Activated CD4-positive, alpha-beta T cell treated with anti-CD3 and anti-CD28 coated beads, Interleukin-2, Interleukin-6, amounts not matched to agents 100 ng/mL and 50 ng/mL, durations not matched to agents 16 hours and 8 hours (primary cell): ENCODE results near the gene BLID.

Source experiments
- DNase-seq: peaks from one replicate; pipeline ENCODE4 v3.0.0-alpha.2; 2020

The BLID gene, protein sequence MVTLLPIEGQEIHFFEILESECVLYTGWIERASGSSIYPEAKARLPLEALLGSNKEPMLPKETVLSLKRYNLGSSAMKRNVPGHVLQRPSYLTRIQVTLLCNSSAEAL

DNA sequence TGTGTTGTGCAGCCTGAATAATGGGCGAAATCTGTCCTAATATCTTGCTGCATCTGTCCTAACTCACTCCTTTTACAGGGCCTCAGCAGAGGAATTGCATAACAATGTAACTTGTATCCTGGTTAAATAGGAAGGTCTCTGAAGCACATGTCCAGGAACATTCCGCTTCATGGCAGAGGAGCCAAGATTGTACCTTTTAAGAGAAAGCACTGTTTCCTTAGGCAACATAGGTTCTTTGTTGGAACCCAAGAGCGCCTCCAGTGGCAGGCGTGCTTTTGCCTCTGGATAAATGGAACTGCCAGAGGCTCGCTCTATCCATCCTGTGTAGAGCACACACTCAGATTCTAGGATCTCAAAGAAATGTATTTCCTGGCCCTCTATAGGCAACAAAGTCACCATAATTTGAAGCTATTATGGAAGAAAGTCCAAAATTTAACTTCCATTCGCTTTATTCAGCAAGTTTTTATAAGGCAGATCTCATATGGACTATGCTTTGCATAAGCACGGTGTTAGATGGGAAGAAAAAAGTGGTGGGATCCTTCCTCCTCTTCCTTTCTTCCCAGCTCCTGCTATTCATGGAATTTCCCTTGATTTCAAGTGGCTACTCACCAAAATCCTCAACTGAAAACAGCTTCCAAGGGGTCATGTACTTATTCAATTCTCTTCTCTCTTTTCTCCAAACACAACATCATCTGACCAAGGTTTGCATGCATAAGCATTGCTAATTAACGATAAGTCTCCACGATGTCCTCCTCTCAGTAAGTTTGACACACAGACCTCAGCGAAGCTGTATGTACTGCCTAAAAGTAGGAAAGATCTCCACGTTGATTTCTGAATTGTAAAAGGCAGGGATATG lies at the start of gene BLID:
Gene BLID (minus strand): TSS at position 692 of the 856 bp plus-strand sequence. CDS start 293 bp downstream, at position 399.
- DNase-seq: no peak

DNA sequence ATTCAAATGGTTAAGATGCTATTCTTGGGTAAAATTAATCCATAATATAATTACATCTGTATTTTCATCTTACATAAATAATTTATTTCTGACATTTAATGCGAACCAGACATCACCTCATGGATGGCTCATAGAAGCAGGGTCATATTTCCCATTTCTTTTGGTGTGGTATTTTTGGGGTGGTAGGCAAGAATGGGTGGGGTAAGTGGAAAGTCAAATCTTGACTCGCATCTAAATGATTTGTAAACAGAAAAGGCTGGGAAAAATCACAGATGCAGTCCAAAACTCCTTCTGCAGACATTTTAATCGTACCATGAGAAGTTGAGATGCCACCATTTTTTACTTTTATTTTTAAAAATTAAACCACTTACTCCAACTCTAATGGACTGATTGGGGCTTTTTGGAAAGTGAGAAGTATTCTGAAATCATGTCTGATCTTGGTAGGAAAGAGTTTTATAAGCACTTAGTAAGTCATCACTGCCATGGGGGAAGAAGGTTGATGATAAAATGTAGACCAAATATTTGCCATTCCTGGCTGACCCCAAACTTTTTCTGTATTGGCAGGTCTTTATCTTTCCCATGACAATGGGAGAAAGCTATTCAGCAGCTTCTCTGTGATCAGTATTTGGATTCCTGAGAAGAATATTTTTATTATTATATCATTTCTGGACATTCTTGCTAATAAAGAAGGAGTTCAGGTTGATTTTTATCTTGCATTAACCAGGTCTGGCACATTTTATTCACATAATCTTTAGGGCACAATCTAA lies 47.2 kb upstream of the BLID start:
- DNase-seq: no peak

DNA sequence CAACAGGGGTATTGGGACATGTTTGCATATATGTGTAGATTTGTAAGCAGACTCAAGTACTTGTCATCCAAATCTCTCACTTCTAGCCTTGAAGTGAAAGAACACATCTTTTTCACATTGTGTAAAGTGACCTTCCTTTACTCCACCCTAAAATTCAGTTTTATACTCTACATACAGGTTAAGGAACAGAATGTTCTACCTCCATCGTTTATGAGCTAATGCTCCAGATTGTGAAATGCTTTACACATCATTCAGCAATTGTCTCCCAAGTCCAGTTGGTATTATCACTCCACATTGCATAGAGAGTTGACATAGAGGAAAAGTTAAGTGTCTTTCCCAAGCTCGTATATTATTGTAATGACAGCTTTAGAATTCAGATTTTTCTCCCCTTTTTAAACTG lies 46.1 kb upstream of the BLID start:
- no peak for DNase-seq

DNA sequence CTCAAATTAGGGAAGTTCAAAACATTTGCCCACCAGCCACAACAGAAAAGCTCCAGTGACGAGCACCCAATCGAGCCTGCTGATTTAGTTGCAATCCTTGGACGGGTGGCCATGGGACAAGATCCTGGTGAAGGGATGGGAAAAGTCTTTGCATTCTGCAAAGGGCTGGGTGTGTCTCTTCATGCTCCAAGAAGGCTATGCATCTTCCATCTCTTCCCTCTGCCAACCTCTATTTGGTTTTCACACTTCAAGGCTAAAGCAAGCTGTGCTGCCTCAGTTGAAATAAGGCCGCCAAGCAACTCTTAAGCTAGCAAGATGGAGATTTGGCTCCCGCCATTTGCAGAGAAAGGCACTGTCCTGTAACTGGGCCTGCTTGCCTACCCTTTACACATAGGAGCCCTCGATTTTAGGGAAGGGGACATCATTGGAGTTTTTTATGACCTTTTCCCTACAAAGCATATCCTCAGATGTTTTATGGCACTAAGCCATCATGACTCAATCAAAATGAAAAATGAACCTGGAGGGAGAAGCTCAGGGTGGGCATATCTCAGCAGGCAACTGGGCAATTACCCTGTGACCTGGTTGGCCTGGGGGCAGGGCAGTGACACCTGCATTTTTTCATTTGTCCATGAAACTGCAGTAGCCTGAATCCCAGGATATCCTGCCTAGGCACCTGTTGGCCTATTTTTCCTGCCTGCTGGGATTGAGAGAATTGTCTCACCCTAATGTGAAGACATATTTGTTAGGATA lies 45.0 kb upstream of the BLID start:
- no peak for DNase-seq

DNA sequence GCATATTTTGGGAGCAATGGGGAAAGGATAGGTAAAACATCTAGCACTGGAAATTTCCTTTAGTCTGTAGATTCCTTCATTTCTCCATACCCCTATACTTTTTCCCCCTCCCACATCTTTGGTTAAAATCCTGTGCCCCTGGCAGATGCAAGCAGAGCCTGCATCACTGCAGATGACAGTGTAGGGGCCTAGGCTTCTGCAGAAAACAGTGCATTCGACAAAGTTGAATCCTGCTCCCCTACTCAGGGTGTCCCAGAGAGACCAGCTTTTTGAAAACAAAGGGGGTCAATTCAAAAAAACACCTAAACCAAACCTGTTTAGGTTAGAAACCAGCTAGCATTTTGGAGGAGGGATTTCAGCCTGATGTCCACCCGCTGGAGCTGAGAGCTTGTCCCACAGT lies 43.8 kb upstream of the BLID start:
- no peak for DNase-seq

DNA sequence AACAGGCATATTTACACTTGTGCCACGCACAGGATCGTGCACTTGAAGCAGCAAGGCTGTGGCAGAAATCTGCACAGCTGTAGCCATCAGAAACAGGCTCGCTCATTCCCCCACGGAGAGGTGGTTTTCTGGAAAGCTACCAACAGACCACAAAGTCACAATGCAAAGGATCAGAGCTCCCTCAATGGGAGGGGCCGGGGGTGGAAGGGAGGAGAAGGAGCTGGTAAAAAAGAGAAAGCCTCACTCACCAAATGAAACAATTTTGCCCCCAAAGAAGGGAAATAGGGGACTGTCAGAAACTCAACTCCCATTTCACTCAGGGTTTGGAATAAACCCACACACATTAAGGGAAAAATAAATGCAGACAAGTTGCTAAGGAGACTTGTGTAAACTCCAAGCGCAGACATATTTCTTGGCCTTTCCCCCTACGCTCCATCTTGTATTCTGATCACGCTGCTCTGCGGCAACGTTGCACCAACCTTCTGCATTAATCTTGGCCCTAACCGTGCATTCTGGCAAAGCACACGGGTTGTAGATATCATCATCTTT lies 43.2 kb upstream of the BLID start:
- DNase-seq: no peak

DNA sequence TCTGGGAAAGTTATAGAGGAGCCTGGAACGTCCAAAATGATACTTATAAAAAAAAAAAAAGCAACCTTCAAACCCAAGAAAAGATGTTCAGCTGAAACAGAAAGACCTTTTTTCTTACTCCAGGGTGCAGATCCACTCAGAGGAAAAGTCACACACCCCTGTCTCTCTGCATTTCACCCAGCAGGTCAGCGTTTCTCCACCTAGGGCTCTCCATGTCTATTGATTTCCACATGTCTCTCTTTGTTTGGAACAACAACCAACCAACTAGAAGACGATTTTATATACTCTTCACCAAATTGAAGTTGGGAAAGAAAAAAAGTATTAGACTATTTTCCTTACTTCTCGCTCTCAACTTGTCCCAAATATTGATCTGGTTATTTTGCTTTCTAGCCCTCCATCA lies 42.2 kb upstream of the BLID start:
- no peak for DNase-seq

DNA sequence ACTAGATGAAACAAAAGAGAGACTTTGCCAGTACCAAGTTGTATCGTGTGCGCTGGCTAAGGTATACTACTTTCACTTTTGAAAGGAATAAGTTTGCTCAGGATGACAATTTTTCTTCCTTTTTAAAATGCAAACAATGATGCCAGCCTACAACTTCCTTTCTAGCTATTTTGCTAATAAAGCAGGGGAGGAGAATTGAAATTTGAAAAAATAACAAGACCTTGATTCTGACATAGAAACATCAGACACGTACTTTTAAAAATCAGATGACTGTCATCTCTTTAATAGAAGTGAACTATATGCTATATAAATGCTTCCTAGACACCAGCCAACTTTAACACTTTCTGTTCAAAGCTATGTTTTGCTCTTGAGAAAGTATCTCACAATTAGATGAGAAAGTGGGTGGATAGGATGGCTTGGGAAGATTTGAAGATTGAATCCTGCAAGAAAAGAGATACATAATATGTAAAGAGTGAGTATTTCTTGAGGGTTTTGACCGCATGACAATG lies 41.7 kb upstream of the BLID start:
- no peak for DNase-seq

DNA sequence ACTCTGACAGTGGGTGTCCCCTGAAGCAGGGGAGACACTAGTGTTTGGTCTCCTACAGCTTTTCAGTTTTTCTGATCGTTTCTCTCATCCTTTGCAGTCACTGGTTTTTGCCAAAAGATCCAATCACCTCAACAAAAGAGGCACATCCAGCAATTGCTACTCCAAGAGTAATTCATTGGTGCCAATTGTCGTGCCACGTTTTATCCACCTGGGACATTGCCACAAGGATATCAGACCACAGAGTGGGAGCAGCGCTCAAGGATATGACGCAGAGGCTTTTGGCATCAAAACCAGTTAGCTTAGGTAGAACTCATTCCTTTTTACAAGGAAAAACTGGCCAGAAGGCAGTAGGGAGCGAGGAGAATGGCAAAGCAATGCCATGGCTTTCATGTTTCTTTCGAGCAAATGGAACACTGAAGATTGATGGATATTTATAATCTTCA lies 40.9 kb upstream of the BLID start:
- DNase-seq: no peak

DNA sequence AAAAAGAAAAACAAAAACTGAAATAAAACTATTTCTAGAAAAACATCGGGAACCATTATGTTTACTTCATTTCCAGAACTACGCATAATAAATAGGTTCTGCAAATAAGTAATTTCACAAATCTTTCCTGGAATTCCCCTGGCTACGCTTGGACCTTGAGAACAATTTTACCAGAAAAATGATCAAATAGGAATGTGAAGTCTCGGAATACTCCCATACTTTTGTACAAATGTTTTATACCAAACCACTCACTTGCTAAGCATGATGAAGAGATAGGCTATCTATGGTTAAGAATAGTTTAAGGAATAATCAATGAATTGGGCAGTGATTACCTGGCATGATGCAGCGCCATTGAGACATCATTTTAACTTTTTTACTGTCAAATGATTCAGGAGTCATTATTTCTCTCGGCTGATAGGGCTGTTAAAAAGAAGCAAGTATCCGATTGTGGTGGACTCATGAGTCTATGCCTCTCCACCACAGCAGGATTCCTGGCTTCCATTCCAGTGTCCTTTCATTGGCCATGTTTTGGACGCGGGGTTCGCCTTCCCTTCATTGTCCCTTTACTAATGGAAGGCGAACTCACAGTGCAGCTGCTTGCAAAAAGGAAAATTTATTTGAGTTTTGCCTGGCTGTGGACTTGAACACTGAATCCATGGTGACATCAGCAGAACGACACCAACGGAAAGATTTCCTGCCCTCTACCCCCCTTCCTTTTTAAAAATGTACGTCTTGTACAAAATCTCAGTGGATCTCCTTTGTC lies 39.9 kb upstream of the BLID start:
- DNase-seq: no peak

DNA sequence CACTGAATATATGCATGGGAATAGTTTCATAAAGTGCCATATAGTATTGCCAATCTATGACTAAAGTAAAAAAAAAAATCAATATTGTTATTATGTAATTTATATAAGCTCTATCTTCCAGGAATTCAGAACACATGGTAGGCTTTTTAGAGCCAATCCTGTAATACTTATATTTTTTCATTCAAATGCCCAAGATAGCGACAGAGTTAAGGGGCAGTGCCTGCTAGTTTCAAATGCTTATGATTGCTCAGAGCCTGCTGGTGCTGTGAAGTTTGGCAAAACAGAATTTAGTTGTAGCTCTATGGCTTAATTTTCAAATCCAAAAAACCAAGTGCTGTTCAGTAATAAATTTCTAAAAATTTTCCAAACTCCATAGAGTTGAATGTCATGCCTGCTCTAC lies 39.0 kb upstream of the BLID start:
- DNase-seq: no peak

DNA sequence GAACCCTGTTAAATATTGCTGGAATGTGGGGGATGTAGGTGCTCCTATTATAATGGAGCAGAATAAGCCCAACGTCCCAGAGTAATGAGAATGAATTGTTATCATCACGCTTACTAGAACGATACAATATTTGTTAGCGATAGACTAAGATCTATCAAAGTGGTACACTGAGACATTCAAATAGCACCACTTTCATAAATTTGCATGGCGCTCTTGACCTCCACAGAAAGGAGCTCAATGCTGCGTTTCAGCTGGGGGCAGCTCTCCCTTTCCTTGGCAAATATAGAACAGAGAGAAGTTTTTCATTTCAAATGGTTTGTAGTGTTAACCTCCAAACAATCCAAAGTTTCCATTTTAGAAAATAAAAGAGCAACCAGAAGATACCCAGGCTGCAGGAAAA lies 38.2 kb upstream of the BLID start:
- no peak for DNase-seq

DNA sequence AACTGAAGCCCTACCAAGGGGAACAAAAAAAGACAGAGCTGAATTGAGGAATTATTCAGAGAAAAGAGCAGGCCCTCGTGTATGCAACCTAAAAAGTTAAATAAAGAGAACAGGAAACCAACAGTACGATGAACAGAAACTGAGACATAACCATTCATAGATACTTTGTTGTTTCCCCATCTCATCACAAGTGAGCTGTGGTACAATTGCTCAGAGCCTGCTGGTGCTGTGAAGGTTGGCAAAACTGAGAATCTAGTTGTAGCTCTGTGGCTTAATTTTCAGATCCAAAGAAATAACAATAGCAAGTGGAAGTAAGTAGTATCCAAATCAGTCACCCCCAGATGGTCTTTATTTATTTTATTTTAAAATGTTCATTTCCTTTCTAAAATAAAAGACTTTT lies 37.7 kb upstream of the BLID start:
- DNase-seq: no peak

DNA sequence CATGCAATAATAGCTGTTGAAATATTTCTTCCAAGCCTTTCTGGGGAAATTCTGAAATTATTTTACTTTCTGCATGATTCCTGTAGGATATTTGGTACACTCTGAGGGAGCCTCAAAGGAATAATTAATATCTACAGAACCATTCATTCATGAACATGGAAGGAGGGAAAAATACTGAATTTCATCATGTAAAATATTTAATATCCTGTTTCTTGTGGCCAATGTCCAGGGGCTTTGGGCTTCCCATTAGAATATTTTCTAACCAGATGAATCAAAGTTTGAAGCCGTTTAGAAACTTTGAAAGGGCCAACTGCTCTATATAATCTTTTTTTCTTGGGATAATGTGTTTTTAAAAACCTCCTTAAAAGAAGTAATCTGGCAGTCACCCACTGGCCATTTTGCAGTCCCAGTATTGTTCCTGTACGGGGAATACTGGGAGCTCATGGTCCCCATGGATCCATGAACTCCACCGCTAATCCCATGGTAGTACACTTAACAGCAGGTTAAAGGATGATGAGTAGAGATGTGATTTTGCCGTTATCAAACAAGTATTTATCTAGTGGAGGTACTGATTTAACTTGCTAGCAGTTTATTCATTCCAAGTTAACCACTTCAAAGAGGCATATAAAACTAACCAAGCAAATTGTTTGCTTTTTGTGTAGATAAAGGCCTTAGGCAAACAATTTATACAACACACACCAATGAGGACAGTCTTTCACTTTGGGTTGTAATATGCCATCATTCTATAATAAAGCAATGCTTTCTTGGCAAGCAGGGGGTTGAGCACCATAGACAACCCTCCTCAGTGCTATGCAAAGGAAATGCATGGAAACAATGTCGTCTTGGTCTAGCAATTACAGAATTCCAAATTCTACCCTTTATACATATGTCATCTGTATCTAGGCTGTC lies 34.5 kb upstream of the BLID start:
- DNase-seq: no peak

DNA sequence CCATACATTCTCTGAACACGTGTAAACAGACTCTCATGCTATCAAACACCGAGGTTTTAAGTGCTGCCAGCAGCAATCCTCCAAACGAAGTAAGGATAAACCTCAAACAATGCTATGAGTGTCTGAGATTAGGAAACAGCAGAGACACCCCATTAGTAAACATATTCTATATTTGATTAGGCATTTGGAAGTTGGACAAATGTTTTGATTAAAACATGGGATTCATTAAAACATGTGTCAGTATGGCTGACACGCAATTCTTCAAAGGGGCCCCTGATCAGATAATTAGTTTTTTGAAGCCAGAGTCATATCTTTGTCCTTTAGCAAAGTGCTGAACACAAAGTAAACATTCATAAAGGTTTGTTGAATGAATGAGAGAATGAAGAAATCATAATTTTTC lies 33.2 kb upstream of the BLID start:
- DNase-seq: no peak

DNA sequence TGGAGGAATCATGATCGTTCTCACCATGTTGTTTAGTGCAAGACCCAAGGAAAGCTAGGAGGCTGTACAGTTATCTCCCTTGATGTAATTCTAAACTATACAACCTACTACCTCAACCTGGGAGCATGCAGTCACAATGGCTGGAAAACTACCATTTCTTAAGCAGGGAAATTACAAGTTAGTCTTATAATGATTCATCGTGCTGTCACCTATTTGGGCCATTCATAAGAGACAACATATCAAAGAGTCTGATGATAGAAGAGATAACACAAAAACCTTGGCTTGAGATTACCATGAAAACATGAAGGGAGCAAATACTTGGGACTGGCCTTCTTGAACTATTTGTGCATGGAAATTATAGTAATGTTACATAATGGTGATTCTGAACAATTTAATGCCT lies 30.5 kb upstream of the BLID start:
- no peak for DNase-seq

DNA sequence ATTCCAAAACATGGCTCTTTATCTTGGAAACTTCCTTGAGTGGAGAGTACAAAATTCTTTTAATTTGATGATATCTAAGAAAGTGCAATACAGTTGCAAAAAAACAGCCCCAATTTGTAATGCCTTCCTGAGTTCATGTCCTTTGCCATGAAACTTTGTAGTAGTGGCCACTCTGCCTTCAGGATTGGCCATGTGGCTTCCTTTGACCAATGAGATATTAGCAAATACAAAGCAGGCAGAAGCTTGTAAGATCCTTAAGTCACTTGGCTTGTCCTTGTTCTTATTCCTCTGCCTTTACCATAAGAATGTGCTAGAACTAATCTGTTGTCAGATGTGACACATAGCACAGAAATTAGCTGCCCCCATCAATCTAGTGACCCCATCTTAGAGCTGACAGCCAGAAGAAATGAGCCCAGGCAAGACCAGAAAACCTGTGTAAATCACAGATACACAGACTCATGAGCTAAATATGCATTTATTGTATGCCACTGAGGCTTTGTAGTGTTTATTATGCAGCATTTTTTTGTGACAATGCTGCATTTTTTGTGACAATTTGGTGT lies 29.8 kb upstream of the BLID start:
- no peak for DNase-seq

DNA sequence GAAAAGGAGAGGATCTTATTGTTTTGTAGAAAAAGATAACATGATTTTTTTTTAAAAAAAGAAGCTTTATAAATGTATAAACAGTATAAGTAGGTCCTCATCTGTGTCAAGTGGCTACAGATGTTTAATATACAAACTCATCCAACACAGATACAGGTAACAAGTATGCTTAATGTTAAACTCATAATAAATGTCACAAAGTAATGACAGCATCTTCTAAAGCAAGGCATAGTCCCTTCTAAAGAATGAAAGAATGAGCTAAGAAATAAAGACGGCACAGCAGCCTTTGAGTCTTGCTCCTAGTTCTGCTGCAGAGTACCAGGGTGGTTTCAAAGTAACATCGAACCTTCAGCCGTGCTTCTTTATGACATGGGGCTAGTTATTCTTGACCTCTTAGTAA lies 28.7 kb upstream of the BLID start:
- DNase-seq: no peak

DNA sequence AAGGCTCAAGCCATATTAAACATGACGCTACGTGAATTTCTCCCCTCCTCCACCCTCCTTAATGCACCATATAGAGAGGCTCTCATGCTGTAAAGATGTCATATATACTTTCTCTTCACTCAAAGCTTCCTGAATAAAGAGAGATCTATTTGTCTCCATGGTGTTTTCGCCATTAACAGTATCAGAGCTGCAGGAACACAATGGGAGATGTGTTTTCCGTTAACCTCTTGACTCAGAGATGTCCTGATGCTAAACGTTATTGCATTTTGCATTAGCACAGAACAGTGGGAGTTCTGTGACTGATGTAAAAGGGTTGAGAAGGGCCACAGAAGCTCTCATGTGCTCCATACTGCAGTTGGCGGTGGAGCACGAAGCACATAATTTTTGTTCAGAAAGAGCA lies 25.7 kb upstream of the BLID start:
- DNase-seq: no peak

DNA sequence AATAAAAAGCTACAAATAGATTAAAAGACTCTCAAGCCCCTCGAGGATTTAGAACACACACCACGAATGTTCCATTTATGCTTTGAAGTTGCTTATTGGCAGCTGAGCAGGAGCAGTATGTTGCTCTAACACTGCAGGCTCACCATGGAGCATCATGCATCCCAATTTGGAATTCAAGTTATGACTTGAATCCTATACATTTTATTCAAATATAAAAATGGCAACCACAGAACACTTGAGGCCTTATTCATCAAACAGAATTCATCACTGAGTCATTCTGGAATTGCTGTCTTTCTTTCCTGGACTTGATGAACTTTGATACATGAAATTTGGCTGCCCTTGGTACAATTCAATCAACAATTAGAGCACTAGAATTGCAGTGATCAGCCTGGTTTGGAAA lies 24.5 kb upstream of the BLID start:
- no peak for DNase-seq

DNA sequence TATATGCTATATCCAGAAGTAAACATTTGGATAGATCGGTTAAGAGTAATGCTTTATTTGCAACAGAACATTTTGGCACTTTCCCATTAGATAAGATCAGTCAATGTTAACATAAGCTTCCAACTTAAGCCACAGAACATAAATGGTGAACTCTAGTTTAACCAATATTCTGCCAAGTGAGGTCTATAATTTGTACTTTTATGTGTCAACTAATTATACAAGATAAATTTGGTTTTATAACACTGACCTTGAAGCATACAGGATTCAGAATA lies 23.5 kb upstream of the BLID start:
- DNase-seq: no peak
